GM23338 (cell line): ENCODE measurements around the gene TSPAN6. TPM values are rescaled to one million over a fixed set of nuclear protein-coding genes. Genes with fewer than 3 reads are reported as not detected.

Source experiments
- ATAC-seq: fragments of 200-7000 bp; cut with Tn5 transposase; 3 replicates; pipeline ENCODE4 v1.9.1; 2020
- DNase-seq: peaks from one replicate; pipeline ENCODE4 v3.0.0-alpha.2; 2015; ENCODE audit warnings: low spot score
- H2AFZ ChIP-seq: fragments of 200-600 bp; sonication (generic); 2 replicates; pipeline ENCODE4 v1.8.0; 2016; ENCODE audit warnings: antibody characterized with exemption, mild to moderate bottlenecking, moderate library complexity
- H3F3A ChIP-seq: fragments of 200-600 bp; sonication (generic); replicated peaks from 2 replicates; pipeline ENCODE4 v1.8.0; 2017; ENCODE audit warnings: antibody characterized with exemption, mixed run types, low read depth
- H3K27ac ChIP-seq: fragments of 200-600 bp; sonication (generic); 2 replicates; pipeline ENCODE4 v1.6.1; 2016; ENCODE audit warnings: low read depth
- H3K27me3 ChIP-seq: fragments of 200-600 bp; sonication (generic); 2 replicates; pipeline ENCODE4 v1.8.0; 2016; ENCODE audit warnings: mild to moderate bottlenecking, mixed run types, moderate library complexity; ENCODE audit not compliant: insufficient read depth
- H3K36me3 ChIP-seq: fragments of 200-600 bp; sonication (generic); 2 replicates; pipeline ENCODE4 v1.8.0; 2016; ENCODE audit warnings: mild to moderate bottlenecking; ENCODE audit not compliant: insufficient read depth
- H3K4me1 ChIP-seq: fragments of 200-600 bp; sonication (generic); 2 replicates; pipeline ENCODE4 v1.8.0; 2016; ENCODE audit warnings: mild to moderate bottlenecking, moderate library complexity; ENCODE audit not compliant: insufficient read depth
- H3K4me2 ChIP-seq: fragments of 200-600 bp; sonication (generic); 2 replicates; pipeline ENCODE4 v1.7.1; 2017; ENCODE audit warnings: mixed run types
- H3K4me3 ChIP-seq: fragments of 200-600 bp; sonication (generic); 2 replicates; pipeline ENCODE4 v1.6.1; 2016; ENCODE audit warnings: mixed run types
- H3K79me2 ChIP-seq: fragments of 200-600 bp; sonication (generic); replicated peaks from 2 replicates; pipeline ENCODE4 v1.8.0; 2017; ENCODE audit warnings: mild to moderate bottlenecking; ENCODE audit not compliant: insufficient read depth
- H3K9me2 ChIP-seq: fragments of 200-600 bp; sonication (generic); 2 replicates; pipeline ENCODE4 v1.8.0; 2017; ENCODE audit not compliant: insufficient read depth
- H4K20me1 ChIP-seq: fragments of 200-600 bp; sonication (generic); replicated peaks from 2 replicates; pipeline ENCODE4 v1.8.0; 2017; ENCODE audit warnings: mild to moderate bottlenecking; ENCODE audit not compliant: insufficient read depth
- H3K27ac Mint-ChIP-seq: 2 replicates; pipeline ENCODE4 v1.8.0; 2020; ENCODE audit warnings: inconsistent platforms, mild to moderate bottlenecking, moderate library complexity, mixed read lengths
- H3K27me3 Mint-ChIP-seq: 3 replicates; pipeline ENCODE4 v1.8.0; 2022; ENCODE audit warnings: low read depth, mild to moderate bottlenecking, moderate library complexity, mixed read lengths, inconsistent platforms; ENCODE audit not compliant: insufficient read depth, poor library complexity
- H3K36me3 Mint-ChIP-seq: 3 replicates; pipeline ENCODE4 v1.8.0; 2021; ENCODE audit warnings: low read depth, mild to moderate bottlenecking, inconsistent platforms, moderate library complexity, mixed read lengths
- H3K4me1 Mint-ChIP-seq: 3 replicates; pipeline ENCODE4 v1.8.0; 2020; ENCODE audit warnings: mild to moderate bottlenecking, inconsistent platforms, mixed read lengths
- H3K4me3 Mint-ChIP-seq: 3 replicates; pipeline ENCODE4 v1.8.0; 2021; ENCODE audit warnings: moderate library complexity, mild to moderate bottlenecking, inconsistent platforms, mixed read lengths
- H3K9me3 Mint-ChIP-seq: 3 replicates; pipeline ENCODE4 v1.8.0; 2020; ENCODE audit warnings: moderate library complexity, mild to moderate bottlenecking, inconsistent platforms, mixed read lengths
- CREB1 ChIP-seq: fragments of 250-450 bp; sonication (Bioruptor Pico); IDR thresholded peaks from 2 replicates; pipeline ENCODE4 v1.5.0; 2020; ENCODE audit warnings: low read depth, mild to moderate bottlenecking, moderate library complexity
- CTCF ChIP-seq, 2 experiments: fragments of 200-600 bp in 1 of 2; sonication (generic) in 1 of 2; conservative IDR thresholded peaks; 2 replicates each; pipeline versions ENCODE4 v1.5.1 to v1.6.1; 2016 to 2017; ENCODE audit warnings: antibody characterized with exemption in 2 of 2, low read depth in 2 of 2, mild to moderate bottlenecking in 2 of 2, moderate library complexity in 1 of 2
- ETS1 ChIP-seq: IDR thresholded peaks from 2 replicates; pipeline ENCODE4 v1.6.1; 2016; ENCODE audit warnings: antibody characterized with exemption
- EZH2 ChIP-seq: fragments of 200-600 bp; sonication (generic); IDR thresholded peaks from one replicate; pipeline ENCODE4 v1.8.0; 2017; ENCODE audit warnings: antibody characterized with exemption, mild to moderate bottlenecking, low read depth; ENCODE audit not compliant: unreplicated experiment
- EZH2phosphoT487 ChIP-seq: fragments of 200-600 bp; sonication (generic); IDR thresholded peaks from one replicate; pipeline ENCODE4 v1.8.1; 2018; ENCODE audit warnings: antibody characterized with exemption; ENCODE audit not compliant: unreplicated experiment
- JUNB ChIP-seq: IDR thresholded peaks from one replicate; pipeline ENCODE4 v1.6.1; 2016; ENCODE audit warnings: antibody characterized with exemption; ENCODE audit not compliant: unreplicated experiment
- NANOG ChIP-seq: IDR thresholded peaks from 2 replicates; pipeline ENCODE4 v1.6.1; 2016; ENCODE audit warnings: antibody characterized with exemption, borderline replicate concordance
- POLR2AphosphoS5 ChIP-seq: IDR thresholded peaks from 2 replicates; pipeline ENCODE4 v1.6.1; 2016; ENCODE audit warnings: antibody characterized with exemption, low read depth
- STAT1 ChIP-seq: IDR thresholded peaks from one replicate; pipeline ENCODE4 v1.6.1; 2016; ENCODE audit warnings: antibody characterized with exemption; ENCODE audit not compliant: unreplicated experiment
- ZNF114 ChIP-seq: fragments of 250-450 bp; sonication (Bioruptor Pico); IDR thresholded peaks from 2 replicates; pipeline ENCODE4 v1.5.0; 2020; ENCODE audit warnings: mild to moderate bottlenecking, moderate library complexity
- ZNF331 ChIP-seq: fragments of 250-450 bp; sonication (Bioruptor Pico); IDR thresholded peaks from 2 replicates; pipeline ENCODE4 v1.5.0; 2020; ENCODE audit warnings: low read depth, mild to moderate bottlenecking, moderate library complexity
- polyA plus RNA-seq: library from polyadenylated mRNA; unstranded; fragments of >200 nt; fragmentation: Nextera tagmentation; extraction: Ambion mirVana; gene quantifications from 2 replicates; pipeline ENCODE4 v1.2.1, GENCODE V29; 2016
- total RNA-seq: library from RNA; depleted of rRNA; stranded (reverse); fragments of >200 nt; shearing (Covaris generic); gene quantifications from 2 replicates; pipeline ENCODE4 v1.2.3, GENCODE V29; 2014
- TF ChIP-seq, protein P1 (sequence below): fragments of 250-450 bp; sonication (Bioruptor Pico); IDR thresholded peaks from 2 replicates; pipeline ENCODE4 v1.5.0; 2020; ENCODE audit warnings: mild to moderate bottlenecking, moderate library complexity
- TF ChIP-seq, protein P2 (sequence below): IDR thresholded peaks from one replicate; pipeline ENCODE4 v1.6.1; 2018; ENCODE audit warnings: antibody characterized with exemption; ENCODE audit not compliant: unreplicated experiment

TSPAN6 gene
- total and polyA plus RNA-seq, 2 experiments from 2014 or later: 55.6 to 75.3 TPM

DNA sequence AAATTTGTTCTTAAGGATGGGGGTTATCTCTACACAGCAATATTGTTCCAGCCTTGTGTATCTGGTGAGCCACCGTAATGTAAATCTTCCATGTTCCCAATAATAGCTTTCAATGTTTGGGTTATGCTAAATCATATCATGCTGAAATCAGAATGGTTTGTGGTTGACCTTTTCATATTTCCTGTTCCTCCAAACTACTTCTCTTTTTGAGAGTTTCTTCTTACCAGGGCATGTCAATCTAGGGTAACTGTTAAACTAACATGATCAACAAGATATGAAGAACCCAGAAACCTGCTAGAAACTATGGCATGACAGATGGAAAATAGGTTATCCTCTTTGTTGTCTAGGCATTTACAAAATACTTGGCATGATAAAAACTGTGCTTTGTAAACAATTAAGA, 29.9 kb downstream of the TSPAN6 start (continued):
- TF ChIP-seq, protein P1, sequence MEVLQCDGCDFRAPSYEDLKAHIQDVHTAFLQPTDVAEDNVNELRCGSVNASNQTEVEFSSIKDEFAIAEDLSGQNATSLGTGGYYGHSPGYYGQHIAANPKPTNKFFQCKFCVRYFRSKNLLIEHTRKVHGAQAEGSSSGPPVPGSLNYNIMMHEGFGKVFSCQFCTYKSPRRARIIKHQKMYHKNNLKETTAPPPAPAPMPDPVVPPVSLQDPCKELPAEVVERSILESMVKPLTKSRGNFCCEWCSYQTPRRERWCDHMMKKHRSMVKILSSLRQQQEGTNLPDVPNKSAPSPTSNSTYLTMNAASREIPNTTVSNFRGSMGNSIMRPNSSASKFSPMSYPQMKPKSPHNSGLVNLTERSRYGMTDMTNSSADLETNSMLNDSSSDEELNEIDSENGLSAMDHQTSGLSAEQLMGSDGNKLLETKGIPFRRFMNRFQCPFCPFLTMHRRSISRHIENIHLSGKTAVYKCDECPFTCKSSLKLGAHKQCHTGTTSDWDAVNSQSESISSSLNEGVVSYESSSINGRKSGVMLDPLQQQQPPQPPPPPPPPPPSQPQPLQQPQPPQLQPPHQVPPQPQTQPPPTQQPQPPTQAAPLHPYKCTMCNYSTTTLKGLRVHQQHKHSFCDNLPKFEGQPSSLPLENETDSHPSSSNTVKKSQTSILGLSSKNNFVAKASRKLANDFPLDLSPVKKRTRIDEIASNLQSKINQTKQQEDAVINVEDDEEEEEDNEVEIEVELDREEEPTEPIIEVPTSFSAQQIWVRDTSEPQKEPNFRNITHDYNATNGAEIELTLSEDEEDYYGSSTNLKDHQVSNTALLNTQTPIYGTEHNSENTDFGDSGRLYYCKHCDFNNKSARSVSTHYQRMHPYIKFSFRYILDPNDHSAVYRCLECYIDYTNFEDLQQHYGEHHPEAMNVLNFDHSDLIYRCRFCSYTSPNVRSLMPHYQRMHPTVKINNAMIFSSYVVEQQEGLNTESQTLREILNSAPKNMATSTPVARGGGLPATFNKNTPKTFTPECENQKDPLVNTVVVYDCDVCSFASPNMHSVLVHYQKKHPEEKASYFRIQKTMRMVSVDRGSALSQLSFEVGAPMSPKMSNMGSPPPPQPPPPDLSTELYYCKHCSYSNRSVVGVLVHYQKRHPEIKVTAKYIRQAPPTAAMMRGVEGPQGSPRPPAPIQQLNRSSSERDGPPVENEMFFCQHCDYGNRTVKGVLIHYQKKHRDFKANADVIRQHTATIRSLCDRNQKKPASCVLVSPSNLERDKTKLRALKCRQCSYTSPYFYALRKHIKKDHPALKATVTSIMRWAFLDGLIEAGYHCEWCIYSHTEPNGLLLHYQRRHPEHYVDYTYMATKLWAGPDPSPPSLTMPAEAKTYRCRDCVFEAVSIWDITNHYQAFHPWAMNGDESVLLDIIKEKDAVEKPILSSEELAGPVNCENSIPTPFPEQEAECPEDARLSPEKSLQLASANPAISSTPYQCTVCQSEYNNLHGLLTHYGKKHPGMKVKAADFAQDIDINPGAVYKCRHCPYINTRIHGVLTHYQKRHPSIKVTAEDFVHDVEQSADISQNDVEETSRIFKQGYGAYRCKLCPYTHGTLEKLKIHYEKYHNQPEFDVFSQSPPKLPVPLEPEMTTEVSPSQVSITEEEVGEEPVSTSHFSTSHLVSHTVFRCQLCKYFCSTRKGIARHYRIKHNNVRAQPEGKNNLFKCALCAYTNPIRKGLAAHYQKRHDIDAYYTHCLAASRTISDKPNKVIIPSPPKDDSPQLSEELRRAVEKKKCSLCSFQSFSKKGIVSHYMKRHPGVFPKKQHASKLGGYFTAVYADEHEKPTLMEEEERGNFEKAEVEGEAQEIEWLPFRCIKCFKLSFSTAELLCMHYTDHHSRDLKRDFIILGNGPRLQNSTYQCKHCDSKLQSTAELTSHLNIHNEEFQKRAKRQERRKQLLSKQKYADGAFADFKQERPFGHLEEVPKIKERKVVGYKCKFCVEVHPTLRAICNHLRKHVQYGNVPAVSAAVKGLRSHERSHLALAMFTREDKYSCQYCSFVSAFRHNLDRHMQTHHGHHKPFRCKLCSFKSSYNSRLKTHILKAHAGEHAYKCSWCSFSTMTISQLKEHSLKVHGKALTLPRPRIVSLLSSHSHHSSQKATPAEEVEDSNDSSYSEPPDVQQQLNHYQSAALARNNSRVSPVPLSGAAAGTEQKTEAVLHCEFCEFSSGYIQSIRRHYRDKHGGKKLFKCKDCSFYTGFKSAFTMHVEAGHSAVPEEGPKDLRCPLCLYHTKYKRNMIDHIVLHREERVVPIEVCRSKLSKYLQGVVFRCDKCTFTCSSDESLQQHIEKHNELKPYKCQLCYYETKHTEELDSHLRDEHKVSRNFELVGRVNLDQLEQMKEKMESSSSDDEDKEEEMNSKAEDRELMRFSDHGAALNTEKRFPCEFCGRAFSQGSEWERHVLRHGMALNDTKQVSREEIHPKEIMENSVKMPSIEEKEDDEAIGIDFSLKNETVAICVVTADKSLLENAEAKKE: no peak
- TF ChIP-seq ZNF114 (CRISPR knock-in tag): no peak

GRCh38 chrX:100600758-100601157, 35.8 kb downstream of the TSPAN6 start:
- H2AFZ ChIP-seq: no peak overlapping the region
- Mint-ChIP-seq H3K4me1 (peaks cover 25% of the 10 kb centered on the region), H3K9me3 (no peaks in the 10 kb centered on the region), H3K27me3 (no peaks in the 10 kb centered on the region), H3K4me3 (no peak overlapping the region), H3K27ac (no peak overlapping the region), H3K36me3 (no peaks in the 10 kb centered on the region)
- no peak overlapping the region for H3K27ac ChIP-seq
- H3F3A ChIP-seq: no peaks in the 10 kb centered on the region
- ATAC-seq: no peak
- H3K79me2 ChIP-seq: no peaks in the 10 kb centered on the region
- H3K4me2 ChIP-seq: no peak overlapping the region
- H3K36me3 ChIP-seq: no peaks in the 10 kb centered on the region
- H3K4me1 ChIP-seq: peaks cover 12% of the 10 kb centered on the region; the same call in 1 of the 2 replicates
- H3K4me3 ChIP-seq: no peak overlapping the region
- no peaks in the 10 kb centered on the region for H4K20me1 ChIP-seq
- no peaks in the 10 kb centered on the region for H3K27me3 ChIP-seq
- H3K9me2 ChIP-seq: no peaks in the 10 kb centered on the region
- no peak for DNase-seq
- no peak for TF ChIP-seq NANOG
- no peak for TF ChIP-seq JUNB
- no peak for TF ChIP-seq ZNF331 (CRISPR knock-in tag)
- TF ChIP-seq STAT1: no peak
- no peak for TF ChIP-seq EZH2phosphoT487
- TF ChIP-seq POLR2AphosphoS5: no peak
- TF ChIP-seq CTCF (conservative IDR thresholded peaks at IDR 0.05; ENCODE audit: low read depth in 2 of 2): no peak
- TF ChIP-seq ETS1: no peak
- no peak for TF ChIP-seq EZH2
- no peak for TF ChIP-seq CREB1 (CRISPR knock-in tag)
- TF ChIP-seq, protein P2, sequence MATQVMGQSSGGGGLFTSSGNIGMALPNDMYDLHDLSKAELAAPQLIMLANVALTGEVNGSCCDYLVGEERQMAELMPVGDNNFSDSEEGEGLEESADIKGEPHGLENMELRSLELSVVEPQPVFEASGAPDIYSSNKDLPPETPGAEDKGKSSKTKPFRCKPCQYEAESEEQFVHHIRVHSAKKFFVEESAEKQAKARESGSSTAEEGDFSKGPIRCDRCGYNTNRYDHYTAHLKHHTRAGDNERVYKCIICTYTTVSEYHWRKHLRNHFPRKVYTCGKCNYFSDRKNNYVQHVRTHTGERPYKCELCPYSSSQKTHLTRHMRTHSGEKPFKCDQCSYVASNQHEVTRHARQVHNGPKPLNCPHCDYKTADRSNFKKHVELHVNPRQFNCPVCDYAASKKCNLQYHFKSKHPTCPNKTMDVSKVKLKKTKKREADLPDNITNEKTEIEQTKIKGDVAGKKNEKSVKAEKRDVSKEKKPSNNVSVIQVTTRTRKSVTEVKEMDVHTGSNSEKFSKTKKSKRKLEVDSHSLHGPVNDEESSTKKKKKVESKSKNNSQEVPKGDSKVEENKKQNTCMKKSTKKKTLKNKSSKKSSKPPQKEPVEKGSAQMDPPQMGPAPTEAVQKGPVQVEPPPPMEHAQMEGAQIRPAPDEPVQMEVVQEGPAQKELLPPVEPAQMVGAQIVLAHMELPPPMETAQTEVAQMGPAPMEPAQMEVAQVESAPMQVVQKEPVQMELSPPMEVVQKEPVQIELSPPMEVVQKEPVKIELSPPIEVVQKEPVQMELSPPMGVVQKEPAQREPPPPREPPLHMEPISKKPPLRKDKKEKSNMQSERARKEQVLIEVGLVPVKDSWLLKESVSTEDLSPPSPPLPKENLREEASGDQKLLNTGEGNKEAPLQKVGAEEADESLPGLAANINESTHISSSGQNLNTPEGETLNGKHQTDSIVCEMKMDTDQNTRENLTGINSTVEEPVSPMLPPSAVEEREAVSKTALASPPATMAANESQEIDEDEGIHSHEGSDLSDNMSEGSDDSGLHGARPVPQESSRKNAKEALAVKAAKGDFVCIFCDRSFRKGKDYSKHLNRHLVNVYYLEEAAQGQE: no peak
- TF ChIP-seq ZNF114 (CRISPR knock-in tag): no peak
